SK-N-SH treated with all-trans-retinoic acid at 6 μM for 48 hours (cell line): ENCODE data around the gene DGKE.

Experiments used
- ATAC-seq: fragments of 200-7000 bp; cut with Tn5 transposase; 3 replicates; pipeline ENCODE4 v1.9.1; 2020; ENCODE audit warnings: mild to moderate bottlenecking, moderate library complexity
- ARNTL ChIP-seq: fragments of 450-650 bp; formaldehyde crosslinking; IDR thresholded peaks from 2 replicates; pipeline ENCODE4 v1.5.0; 2020; ENCODE audit warnings: low read depth, mild to moderate bottlenecking, moderate library complexity, borderline replicate concordance
- BACH2 ChIP-seq: fragments of 250-450 bp; sonication (Bioruptor Pico); IDR thresholded peaks from 2 replicates; pipeline ENCODE4 v1.9.0; 2021; ENCODE audit warnings: mild to moderate bottlenecking, borderline replicate concordance
- CREB5 ChIP-seq: fragments of 250-450 bp; sonication (Bioruptor Pico); IDR thresholded peaks from 2 replicates; pipeline ENCODE4 v1.5.1; 2020; ENCODE audit warnings: low read depth, mild to moderate bottlenecking, moderate library complexity
- CSDC2 ChIP-seq: fragments of 250-450 bp; sonication (Bioruptor Pico); IDR thresholded peaks from 2 replicates; pipeline ENCODE4 v1.5.0; 2020; ENCODE audit warnings: mild to moderate bottlenecking, moderate library complexity
- CSRNP3 ChIP-seq: fragments of 250-450 bp; sonication (Bioruptor Pico); IDR thresholded peaks from 2 replicates; pipeline ENCODE4 v1.5.1; 2021; ENCODE audit warnings: mild to moderate bottlenecking, moderate library complexity
- ESRRG ChIP-seq: fragments of 250-450 bp; sonication (Bioruptor Pico); IDR thresholded peaks from 2 replicates; pipeline ENCODE4 v1.6.1; 2021; ENCODE audit warnings: mild to moderate bottlenecking
- GLIS3 ChIP-seq: fragments of 250-450 bp; sonication (Bioruptor Pico); IDR thresholded peaks from 2 replicates; pipeline ENCODE4 v1.5.0; 2020; ENCODE audit warnings: mild to moderate bottlenecking, moderate library complexity
- ISL1 ChIP-seq: fragments of 250-450 bp; sonication (Bioruptor Pico); IDR thresholded peaks from 2 replicates; pipeline ENCODE4 v2.1.2; 2022; ENCODE audit warnings: mild to moderate bottlenecking, moderate library complexity
- OSR1 ChIP-seq: fragments of 250-450 bp; sonication (Bioruptor Pico); IDR thresholded peaks from 2 replicates; pipeline ENCODE4 v1.8.0; 2022; ENCODE audit warnings: moderate library complexity, mild to moderate bottlenecking, inconsistent platforms
- PATZ1 ChIP-seq: fragments of 250-450 bp; sonication (Bioruptor Pico); IDR thresholded peaks from 2 replicates; pipeline ENCODE4 v1.8.0; 2020; ENCODE audit warnings: mild to moderate bottlenecking, moderate library complexity, borderline replicate concordance
- POU6F1 ChIP-seq: fragments of 250-450 bp; sonication (Bioruptor Pico); IDR thresholded peaks from 2 replicates; pipeline ENCODE4 v1.8.0; 2021; ENCODE audit warnings: low read depth, mild to moderate bottlenecking, moderate library complexity, borderline replicate concordance
- PPARA ChIP-seq: fragments of 250-450 bp; sonication (Bioruptor Pico); IDR thresholded peaks from 2 replicates; pipeline ENCODE4 v1.5.0; 2020; ENCODE audit warnings: mild to moderate bottlenecking, borderline replicate concordance
- RARB ChIP-seq: fragments of 250-450 bp; sonication (Bioruptor Pico); IDR thresholded peaks from 2 replicates; pipeline ENCODE4 v1.8.0; 2021; ENCODE audit warnings: mild to moderate bottlenecking, moderate library complexity
- SNAI2 ChIP-seq: fragments of 250-450 bp; sonication (Bioruptor Pico); IDR thresholded peaks from 2 replicates; pipeline ENCODE4 v1.5.0; 2020; ENCODE audit warnings: mild to moderate bottlenecking, moderate library complexity
- TCF4 ChIP-seq: fragments of 250-450 bp; sonication (Bioruptor Pico); IDR thresholded peaks from 2 replicates; pipeline ENCODE4 v1.8.0; 2021; ENCODE audit warnings: mild to moderate bottlenecking, moderate library complexity, borderline replicate concordance
- TOX ChIP-seq: fragments of 250-450 bp; sonication (Bioruptor Pico); IDR thresholded peaks from 2 replicates; pipeline ENCODE4 v1.8.0; 2021; ENCODE audit warnings: mild to moderate bottlenecking, moderate library complexity, borderline replicate concordance
- ZC3H10 ChIP-seq: fragments of 250-450 bp; sonication (Bioruptor Pico); IDR thresholded peaks from 2 replicates; pipeline ENCODE4 v1.5.1; 2021; ENCODE audit warnings: mild to moderate bottlenecking, moderate library complexity
- ZFP3 ChIP-seq: fragments of 250-450 bp; sonication (Bioruptor Pico); IDR thresholded peaks from 2 replicates; pipeline ENCODE4 v1.5.0; 2020; ENCODE audit warnings: mild to moderate bottlenecking, moderate library complexity
- ZNF565 ChIP-seq: fragments of 450-650 bp; formaldehyde crosslinking; conservative IDR thresholded peaks from 2 replicates; pipeline ENCODE4 v1.5.0; 2020; ENCODE audit warnings: low read depth, mild to moderate bottlenecking, moderate library complexity
- ZNF70 ChIP-seq: fragments of 450-650 bp; formaldehyde crosslinking; IDR thresholded peaks from 2 replicates; pipeline ENCODE4 v1.5.0; 2020; ENCODE audit warnings: mild to moderate bottlenecking, moderate library complexity
- ZNF8 ChIP-seq: fragments of 450-650 bp; formaldehyde crosslinking; IDR thresholded peaks from 2 replicates; pipeline ENCODE4 v1.5.0; 2020; ENCODE audit warnings: mild to moderate bottlenecking, moderate library complexity

Gene DGKE

GRCh38 chr17:56842577-56842976 lies 8.6 kb downstream of the DGKE start:
- TF ChIP-seq ZNF8 (CRISPR knock-in tag): no peak
- TF ChIP-seq ISL1: peak; percentile 85
- no peak for TF ChIP-seq BACH2 (CRISPR knock-in tag)
- TF ChIP-seq ZC3H10 (CRISPR knock-in tag): 0 out of 2 replicates have a peak, but pooled peaks have one; percentile 42
- TF ChIP-seq SNAI2 (CRISPR knock-in tag): peak; percentile 62; the same call in 1 of the 2 replicates
- TF ChIP-seq POU6F1 (CRISPR knock-in tag): peak; percentile 39; the same call in 1 of the 2 replicates
- TF ChIP-seq TCF4 (CRISPR knock-in tag): peak; percentile 85
- TF ChIP-seq OSR1 (CRISPR knock-in tag): no peak
- no peak for TF ChIP-seq ESRRG (CRISPR knock-in tag)
- no peak for TF ChIP-seq CSRNP3 (CRISPR knock-in tag)
- ATAC-seq: peak; percentile 81

GRCh38 chr17:56845934-56846333 lies 12.0 kb downstream of the DGKE start:
- ATAC-seq: no peak

GRCh38 chr17:56847106-56847505 lies 13.2 kb downstream of the DGKE start:
- no peak for ATAC-seq
- TF ChIP-seq PPARA (CRISPR knock-in tag) (no peak), BACH2 (CRISPR knock-in tag) (no peak), ZNF8 (CRISPR knock-in tag) (no peak), ARNTL (no peak), ZNF70 (no peak), ZFP3 (no peak), ZC3H10 (CRISPR knock-in tag) (no peak), PATZ1 (no peak), CREB5 (no peak), ISL1 (no peak), OSR1 (CRISPR knock-in tag) (no peak), TCF4 (CRISPR knock-in tag) (no peak), RARB (CRISPR knock-in tag) (no peak), ESRRG (CRISPR knock-in tag) (no peak), ZNF565 (CRISPR knock-in tag) (no peak), TOX (CRISPR knock-in tag) (no peak)

More at GRCh38 chr17:56845934-56846333, 12.0 kb downstream of the DGKE start:
- TF ChIP-seq PATZ1 (no peak), CSDC2 (CRISPR knock-in tag) (no peak), ARNTL (no peak), ZNF565 (CRISPR knock-in tag) (no peak), OSR1 (CRISPR knock-in tag) (no peak), ISL1 (no peak), PPARA (CRISPR knock-in tag) (no peak), ZFP3 (no peak), GLIS3 (CRISPR knock-in tag) (no peak), CSRNP3 (CRISPR knock-in tag) (no peak), RARB (CRISPR knock-in tag) (no peak), ZNF8 (CRISPR knock-in tag) (no peak), TOX (CRISPR knock-in tag) (no peak), SNAI2 (CRISPR knock-in tag) (no peak)
